Right atrium auricular region (tissue), 2 donors: ENCODE data around the gene NUP133. TPM values are rescaled to one million over a fixed set of nuclear protein-coding genes. Genes with fewer than 3 reads are reported as not detected.

Experiments used
- DNase-seq: peaks from one replicate; pipeline ENCODE4 v3.0.0-alpha.2; 2019; ENCODE audit warnings: low spot score
- H3K27ac ChIP-seq, 2 donors: fragments of 200-600 bp; sonication (generic); 1 replicate in 1 of 2; 2 replicates in 1 of 2; pipeline ENCODE4 v1.5.1; 2016 to 2019
- H3K27me3 ChIP-seq, 2 donors: fragments of 200-600 bp; sonication (generic); one replicate each; pipeline versions ENCODE4 v1.5.1 to v1.6.0; 2017 to 2019
- H3K36me3 ChIP-seq: fragments of 200-600 bp; sonication (generic); one replicate; pipeline ENCODE4 v1.5.1; 2016
- H3K4me1 ChIP-seq, 2 donors: fragments of 200-600 bp; sonication (generic); one replicate each; pipeline versions ENCODE4 v1.5.1 to v1.6.0; 2017 to 2019
- H3K4me3 ChIP-seq, 2 donors: fragments of 200-600 bp; sonication (generic); 1 replicate in 1 of 2; 2 replicates in 1 of 2; pipeline ENCODE4 v1.5.1; 2017 to 2019; ENCODE audit warnings: mild to moderate bottlenecking in 1 of 2, moderate library complexity in 1 of 2
- H3K9me3 ChIP-seq, 2 donors: fragments of 200-600 bp; sonication (generic); one replicate each; pipeline ENCODE4 v1.5.1; 2019
- CTCF ChIP-seq, 2 donors: fragments of 200-600 bp; sonication (generic); IDR thresholded peaks; one replicate each; pipeline ENCODE4 v1.5.1; 2019; ENCODE audit warnings: antibody characterized with exemption in 2 of 2
- total RNA-seq, 2 donors: library from RNA; depleted of rRNA; stranded (reverse); fragments of >200 nt; gene quantifications; one replicate each; pipeline ENCODE4 v1.1.0, GENCODE V29; 2016

The NUP133 gene
- total RNA-seq, 2 donors from 2014 or later = 19.7 to 21.0 TPM

GRCh38 chr1:229392936-229393335, 115.2 kb downstream of the NUP133 start:
- no peak overlapping the region for H3K4me3 ChIP-seq
- H3K36me3 ChIP-seq = no peaks in the 10 kb centered on the region
- H3K27me3 ChIP-seq = no peaks in the 10 kb centered on the region
- DNase-seq = no peak
- no peak overlapping the region for H3K27ac ChIP-seq
- no peaks in the 10 kb centered on the region for H3K9me3 ChIP-seq
- TF ChIP-seq CTCF (IDR thresholded peaks at IDR 0.05) = no peak
- H3K4me1 ChIP-seq = no peaks in the 10 kb centered on the region

Other genes with a start within 250 kb of the NUP133 start
- gene RAB4A, start 237.2 kb downstream of the NUP133 start, total RNA-seq = 10 to 100 TPM; 44.4 to 60.8 TPM
- 1 to 10 TPM; 2.6 to 2.7 TPM for gene CCSAP, start 165.3 kb downstream of the NUP133 start, total RNA-seq
- gene ACTA1, start 74.2 kb downstream of the NUP133 start, total RNA-seq = 1,000 to 10,000 TPM in 1 of 2 donors, 100 to 1,000 TPM in 1; 422 to 3,527 TPM
- gene ABCB10, start 50.4 kb upstream of the NUP133 start, total RNA-seq = 1 to 10 TPM; 8.6 to 9.2 TPM
- gene TAF5L, start 117.8 kb upstream of the NUP133 start, total RNA-seq = 10 to 100 TPM in 1 of 2 donors, 1 to 10 TPM in 1; 8.6 to 12.7 TPM
- gene URB2, start 117.9 kb upstream of the NUP133 start, total RNA-seq = 1 to 10 TPM; 4.5 to 7.1 TPM